SW480 (cell line): ENCODE data around the gene TMEM18.

ENCODE experiments used
- DNase-seq: peaks from one replicate; pipeline ENCODE4 v3.0.0-alpha.2; 2016; ENCODE audit warnings: low spot score

The TMEM18 gene

DNA sequence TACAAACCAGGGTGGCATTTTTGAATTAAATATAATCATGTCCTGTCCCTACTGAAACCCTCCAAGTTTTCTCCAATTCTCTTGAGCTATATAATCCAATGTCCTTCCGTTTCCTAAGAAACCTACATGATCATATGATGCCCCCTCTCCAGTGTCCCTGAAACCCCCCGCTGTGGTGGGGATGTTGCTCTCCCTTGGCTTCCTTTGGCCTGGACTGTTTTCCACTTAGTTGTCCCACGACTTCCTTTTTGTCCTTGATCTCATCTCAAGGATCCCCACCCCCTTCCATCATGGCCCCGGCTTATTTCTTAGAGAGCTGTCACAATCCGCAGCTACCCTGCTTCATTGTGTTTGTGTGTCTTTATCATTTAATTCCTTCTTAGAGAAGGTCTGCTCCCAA, 43.8 kb downstream of the TMEM18 start:
- DNase-seq: no peak

GRCh38 chr2:632471-632870, 44.7 kb downstream of the TMEM18 start:
- DNase-seq: no peak

GRCh38 chr2:631741-632140, 45.5 kb downstream of the TMEM18 start:
- no peak for DNase-seq

GRCh38 chr2:630451-631320, 46.5 kb downstream of the TMEM18 start:
- no peak for DNase-seq

GRCh38 chr2:629961-630360, 47.2 kb downstream of the TMEM18 start:
- DNase-seq: no peak

- DNase-seq: peak; percentile 48
Observed at GRCh38 chr2:628651-629050, 48.6 kb downstream of the TMEM18 start.

GRCh38 chr2:627926-628560, 49.2 kb downstream of the TMEM18 start:
- DNase-seq: no peak

- no peak for DNase-seq
Observed at GRCh38 chr2:627340-627709, 49.9 kb downstream of the TMEM18 start.

DNA sequence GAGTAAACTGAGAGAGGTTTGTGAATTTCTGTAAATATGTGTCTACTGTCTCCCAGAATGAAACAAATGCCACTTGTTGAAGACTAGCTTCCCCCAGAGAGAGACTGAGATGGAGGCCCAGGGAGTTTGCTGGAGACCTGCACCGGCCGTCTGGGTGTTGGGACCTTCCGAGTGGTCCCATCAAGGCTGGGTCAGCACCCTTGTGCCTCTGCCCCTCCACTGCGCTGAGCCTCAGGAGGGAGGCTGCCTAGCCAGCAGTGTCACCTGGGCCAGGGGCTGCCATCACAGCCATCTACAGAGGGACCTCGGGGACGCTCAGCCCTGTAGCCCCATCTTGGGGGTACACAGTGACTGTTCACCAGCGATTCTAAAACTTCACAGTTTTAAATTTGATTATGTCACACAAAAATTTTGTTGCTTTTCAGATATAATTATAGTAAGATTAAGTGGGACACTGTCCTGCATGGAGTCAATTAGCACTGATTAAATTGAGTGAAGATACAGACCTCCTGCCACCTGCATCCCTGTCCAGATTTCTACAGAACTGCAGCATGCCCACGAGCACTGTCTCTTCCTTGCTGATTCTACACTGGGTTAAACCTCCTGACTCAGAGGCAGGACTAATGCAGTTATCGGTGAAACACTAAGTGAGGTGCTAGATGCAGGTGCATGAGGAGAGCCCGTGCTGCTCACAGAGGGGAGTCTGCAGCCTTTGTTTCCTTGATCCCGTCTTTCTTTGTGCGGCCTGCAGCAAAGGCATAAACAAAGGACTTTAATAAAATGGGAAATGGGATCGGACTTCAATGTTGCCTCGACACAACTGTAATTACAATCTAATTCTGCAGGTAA, 50.5 kb downstream of the TMEM18 start:
- no peak for DNase-seq

DNA sequence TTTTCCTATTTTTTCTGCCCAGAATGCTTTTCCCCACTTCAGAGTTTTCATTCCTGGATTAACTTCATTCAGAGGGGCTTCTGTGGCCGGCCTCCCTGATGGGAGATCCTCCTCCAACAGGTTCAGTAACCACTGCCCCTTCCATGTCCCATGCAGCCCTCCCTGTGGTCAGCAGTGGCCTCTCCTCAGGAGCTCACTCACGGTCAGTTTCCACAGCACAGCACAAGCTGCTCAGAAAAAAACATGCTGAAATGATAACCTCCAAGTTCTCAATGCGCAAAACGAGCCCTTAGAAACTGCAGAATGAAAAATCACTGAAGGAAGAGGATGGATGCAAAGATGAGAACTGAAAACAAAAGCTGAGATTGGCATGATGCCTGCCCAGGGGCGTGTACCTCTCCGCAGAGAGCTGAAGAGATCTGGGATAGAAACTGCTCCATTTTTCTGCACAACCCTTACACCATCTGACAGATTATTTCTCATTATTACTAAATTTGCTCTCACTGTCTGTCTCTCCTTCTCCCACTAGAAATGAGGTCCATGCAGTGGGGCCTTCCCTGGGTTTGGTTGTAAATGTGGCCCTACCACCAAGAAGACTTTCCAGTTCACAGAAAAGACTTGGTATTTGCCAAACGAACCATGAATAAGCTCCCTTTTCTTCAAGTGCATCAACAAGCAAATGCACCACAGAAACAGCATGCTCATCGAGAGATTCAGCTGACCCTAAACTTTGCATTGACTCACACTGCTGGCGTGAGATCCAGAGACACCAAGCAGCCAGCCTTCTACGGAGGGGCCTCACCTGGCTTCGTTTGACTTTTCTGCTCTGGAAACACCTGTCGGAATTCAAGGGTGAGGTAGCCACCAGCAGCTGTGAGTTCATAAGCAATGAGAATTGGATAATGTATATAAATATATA, 51.5 kb downstream of the TMEM18 start:
- DNase-seq: no peak

GRCh38 chr2:624551-625347, 52.5 kb downstream of the TMEM18 start:
- no peak for DNase-seq

DNA sequence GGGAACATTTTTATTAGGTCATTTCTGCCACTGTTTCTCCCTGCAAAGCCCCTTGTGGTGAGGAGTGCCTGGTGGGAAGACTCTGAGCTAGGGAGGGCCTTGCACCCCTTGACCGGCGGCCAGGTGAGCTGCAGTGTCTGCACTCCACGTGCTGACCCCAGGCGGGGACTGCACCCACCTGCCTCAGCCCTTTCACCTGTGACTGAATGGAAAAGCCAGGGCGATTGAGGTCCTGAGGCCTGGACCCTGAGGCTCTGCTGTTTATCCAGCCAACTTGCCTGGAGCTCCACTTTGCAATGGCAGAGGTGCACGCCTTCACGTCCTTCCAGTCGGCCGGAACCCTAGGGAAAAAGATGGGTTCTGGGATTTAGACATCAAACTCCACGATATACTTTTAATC, 53.1 kb downstream of the TMEM18 start:
- no peak for DNase-seq

DNA sequence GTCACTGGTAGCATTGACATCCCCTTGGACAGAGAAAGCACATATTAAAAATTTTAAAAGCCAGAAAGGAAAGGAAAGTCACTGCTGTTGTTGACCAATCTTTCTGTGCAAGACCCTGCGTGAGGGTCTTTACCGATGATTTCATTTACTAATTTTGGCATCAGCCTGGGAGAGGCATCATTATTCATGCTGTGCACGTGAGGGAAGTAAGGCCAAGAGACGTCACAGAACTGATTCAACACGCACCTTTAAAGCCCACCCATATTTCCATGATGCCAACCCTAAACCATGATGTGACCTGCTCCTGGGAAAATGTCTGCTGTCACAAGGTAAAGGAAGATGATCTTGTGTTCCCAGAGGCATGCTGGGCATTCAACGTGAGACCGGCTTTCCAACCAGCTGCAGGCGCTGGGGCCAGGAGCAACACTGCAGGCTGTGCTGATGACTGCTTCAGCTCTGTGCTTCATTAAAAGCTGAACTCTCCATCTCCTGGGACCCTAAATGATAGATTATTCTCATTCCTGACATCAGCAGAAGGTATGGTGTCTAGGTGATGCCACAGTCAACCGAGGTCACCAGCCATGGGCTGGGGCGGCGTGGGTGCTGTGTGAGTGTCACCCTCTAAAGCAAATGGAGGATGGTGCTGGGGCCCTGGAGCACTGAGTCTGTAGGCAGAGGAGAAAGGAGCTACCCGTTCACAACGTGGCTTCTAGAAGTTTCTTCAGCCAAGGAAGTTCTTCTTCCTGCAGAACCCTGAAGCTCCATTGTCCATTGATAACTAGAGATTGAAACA, 53.9 kb downstream of the TMEM18 start:
- DNase-seq: no peak

DNA sequence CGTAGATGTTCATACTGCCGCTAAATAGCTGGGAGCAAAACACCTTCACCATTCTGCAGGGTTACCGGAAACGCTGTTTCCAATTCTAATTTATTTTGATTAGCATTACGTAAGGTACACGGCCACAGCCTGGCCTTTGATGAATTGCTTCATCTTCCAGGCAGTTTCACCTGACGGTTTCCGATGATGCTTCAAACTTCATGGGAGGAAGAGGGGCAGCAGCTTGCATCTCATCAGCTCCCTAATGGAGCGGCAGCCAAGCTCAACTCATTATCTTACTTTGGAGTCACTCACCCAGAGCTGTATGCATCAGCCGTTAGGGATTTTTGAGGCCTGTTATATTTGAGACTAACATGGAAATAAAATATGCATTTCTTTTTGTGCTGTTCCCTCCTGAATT, 54.8 kb downstream of the TMEM18 start:
- DNase-seq: no peak

- DNase-seq: no peak
Observed at GRCh38 chr2:621303-622099, 55.7 kb downstream of the TMEM18 start.

DNA sequence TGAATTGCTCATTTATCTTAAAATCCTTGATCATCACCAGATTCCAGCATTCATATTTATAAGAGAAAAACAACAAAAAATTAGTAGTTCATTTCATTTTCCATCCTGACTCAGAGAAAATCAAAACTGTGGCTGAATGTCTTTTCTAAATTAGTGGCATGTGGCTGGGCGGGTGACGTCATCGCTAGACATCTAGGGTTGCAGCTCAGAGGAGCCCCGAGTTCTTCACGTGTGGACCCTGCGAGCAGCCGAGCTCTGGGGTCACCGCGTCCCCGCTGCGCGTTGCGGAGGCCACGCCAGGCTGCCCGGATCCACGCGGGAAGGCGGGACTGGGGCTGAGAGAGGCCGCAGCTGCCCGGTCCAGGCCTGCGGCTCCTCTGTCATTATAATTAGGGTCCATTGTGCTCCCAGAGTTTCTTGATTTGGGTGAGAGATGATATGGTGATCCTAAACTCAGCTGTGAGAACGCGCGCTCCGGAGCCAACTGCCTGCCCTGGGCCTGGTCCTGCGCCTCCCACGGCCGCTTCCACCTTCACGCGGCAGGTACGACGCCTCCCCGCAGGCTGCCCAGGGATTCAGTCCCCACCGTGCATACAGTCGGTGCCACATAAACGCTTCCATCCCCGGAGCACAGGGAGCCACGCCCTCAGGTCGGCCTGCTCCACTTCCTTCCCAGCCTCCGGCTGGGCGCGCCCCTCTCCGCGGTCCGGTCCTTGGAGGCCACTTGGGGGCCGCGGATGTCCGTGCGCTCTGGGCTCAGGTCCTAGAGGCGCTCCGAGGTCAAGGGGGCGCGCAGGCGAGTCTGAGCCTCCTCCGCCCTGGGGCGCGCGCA, 56.5 kb downstream of the TMEM18 start:
- no peak for DNase-seq

DNA sequence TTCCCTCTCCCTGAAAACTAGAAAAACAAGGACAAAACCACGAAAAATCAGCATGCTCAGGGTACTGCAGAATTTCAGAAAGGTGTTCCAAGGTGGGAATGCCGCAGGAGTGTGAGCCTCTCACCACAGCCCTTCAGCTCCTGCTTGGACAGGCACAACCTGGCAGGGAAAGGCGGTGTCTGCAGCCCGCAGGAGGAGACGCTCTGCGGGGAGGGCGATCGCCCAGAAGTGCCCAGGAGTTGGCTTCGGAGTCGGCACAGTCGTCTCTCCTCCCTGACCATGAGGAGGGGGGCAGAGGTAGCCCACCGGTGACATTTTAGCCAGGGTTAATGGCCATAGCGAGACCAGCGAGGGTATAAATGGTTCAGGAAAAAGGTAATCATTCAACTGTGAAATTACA, 57.2 kb downstream of the TMEM18 start:
- DNase-seq: no peak

DNA sequence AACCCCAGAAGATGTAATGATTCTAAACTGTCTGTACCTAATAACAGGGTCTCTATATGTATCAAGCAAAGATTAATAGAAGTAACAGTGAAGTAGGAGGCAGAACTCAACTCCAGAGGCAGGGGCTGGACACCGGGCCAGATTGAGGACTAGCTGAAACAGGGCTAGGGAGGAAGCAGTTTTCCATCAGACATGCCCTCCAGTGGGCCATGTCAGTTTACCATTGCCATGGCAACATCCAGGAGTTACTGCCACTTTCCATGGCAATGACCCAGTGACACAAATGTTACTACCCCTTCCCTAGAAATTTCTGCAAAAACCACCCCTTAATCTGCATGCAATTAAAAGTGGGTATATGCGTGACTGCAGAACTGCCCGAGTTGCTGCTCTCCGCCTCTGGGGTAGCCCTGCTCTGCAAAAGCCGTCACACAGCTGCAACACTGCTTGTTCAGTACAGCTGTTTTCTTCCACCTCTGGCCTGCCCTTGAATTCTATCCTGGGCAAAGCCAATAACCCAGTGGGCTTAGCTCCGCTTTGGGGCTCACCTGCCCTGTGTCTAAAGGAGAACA, 58.7 kb downstream of the TMEM18 start:
- no peak for DNase-seq
